GM21723 (cell line): ENCODE data around the gene PYROXD2.
A peak's percentile ranks its signal among the peaks of the same experiment; 100 is the strongest.

Experiments
- ATAC-seq: cut with Tn5 transposase; IDR thresholded peaks from one replicate; pipeline ENCODE4 v1.9.1; 2021; ENCODE audit warnings: mild to moderate bottlenecking, moderate library complexity; ENCODE audit not compliant: unreplicated experiment

The PYROXD2 gene

GRCh38 chr10:98340261-98340939 lies 74.6 kb downstream of the PYROXD2 start:
- peak; percentile 44 for ATAC-seq

- ATAC-seq: peak; percentile 88
These were observed 75.2 kb downstream of the PYROXD2 start for GRCh38 chr10:98339799-98340198.

- no peak for ATAC-seq
These were observed 76.1 kb downstream of the PYROXD2 start for GRCh38 chr10:98338896-98339295.

- no peak for ATAC-seq
These were observed 76.7 kb downstream of the PYROXD2 start for GRCh38 chr10:98338318-98338717.

GRCh38 chr10:98337484-98337883 lies 77.5 kb downstream of the PYROXD2 start:
- ATAC-seq: no peak
